Measurements from ENCODE around the gene RPL14.

DNA sequence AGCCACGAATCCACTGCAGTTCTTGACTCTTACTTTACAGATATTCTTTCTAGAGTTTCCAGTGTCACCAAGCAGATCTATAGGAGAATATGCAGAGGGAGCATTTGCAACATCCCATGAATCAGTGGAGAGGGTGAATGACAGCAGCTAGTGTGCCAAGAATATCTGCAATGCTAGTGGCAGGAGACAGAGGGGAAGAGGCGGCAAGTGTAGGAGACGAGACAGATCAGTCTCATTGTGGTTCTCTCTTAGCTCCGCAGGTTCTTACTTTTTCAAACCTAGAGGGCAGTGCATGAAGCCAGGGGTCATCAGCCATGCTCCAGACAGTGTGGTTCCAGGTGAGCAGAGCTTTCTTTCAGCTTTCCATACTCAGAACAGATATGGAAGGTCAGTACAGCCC, 20.5 kb downstream of the RPL14 start:
- TF ChIP-seq ZFX (IDR thresholded peaks at IDR 0.05; ENCODE audit: borderline replicate concordance) = no peak
- TF ChIP-seq, protein P1, sequence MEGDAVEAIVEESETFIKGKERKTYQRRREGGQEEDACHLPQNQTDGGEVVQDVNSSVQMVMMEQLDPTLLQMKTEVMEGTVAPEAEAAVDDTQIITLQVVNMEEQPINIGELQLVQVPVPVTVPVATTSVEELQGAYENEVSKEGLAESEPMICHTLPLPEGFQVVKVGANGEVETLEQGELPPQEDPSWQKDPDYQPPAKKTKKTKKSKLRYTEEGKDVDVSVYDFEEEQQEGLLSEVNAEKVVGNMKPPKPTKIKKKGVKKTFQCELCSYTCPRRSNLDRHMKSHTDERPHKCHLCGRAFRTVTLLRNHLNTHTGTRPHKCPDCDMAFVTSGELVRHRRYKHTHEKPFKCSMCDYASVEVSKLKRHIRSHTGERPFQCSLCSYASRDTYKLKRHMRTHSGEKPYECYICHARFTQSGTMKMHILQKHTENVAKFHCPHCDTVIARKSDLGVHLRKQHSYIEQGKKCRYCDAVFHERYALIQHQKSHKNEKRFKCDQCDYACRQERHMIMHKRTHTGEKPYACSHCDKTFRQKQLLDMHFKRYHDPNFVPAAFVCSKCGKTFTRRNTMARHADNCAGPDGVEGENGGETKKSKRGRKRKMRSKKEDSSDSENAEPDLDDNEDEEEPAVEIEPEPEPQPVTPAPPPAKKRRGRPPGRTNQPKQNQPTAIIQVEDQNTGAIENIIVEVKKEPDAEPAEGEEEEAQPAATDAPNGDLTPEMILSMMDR (IDR thresholded peaks at IDR 0.05) = no peak

Measured in 22Rv1 (cell line).